SK-N-SH (cell line): ENCODE data around the gene PCK2.

Experiments
- MXI1 ChIP-seq: IDR thresholded peaks from 2 replicates; pipeline ENCODE4 v1.6.1; 2012; ENCODE audit warnings: mild to moderate bottlenecking, low read depth, low read length, improper control_type of control experiment
- POLR2AphosphoS5 ChIP-seq: IDR thresholded peaks from 2 replicates; pipeline ENCODE4 v1.6.1; 2012; ENCODE audit warnings: low read depth, low read length
- RFX5 ChIP-seq: IDR thresholded peaks from 2 replicates; pipeline ENCODE4 v1.6.1; 2012; ENCODE audit warnings: mild to moderate bottlenecking, improper control_type of control experiment, low read length
- RXRA ChIP-seq: IDR thresholded peaks from 2 replicates; pipeline ENCODE4 v1.4.0; 2012; ENCODE audit warnings: low read depth, mild to moderate bottlenecking, borderline replicate concordance
- TF ChIP-seq, protein P1 (sequence below): fragments of 200-600 bp; sonication (generic); IDR thresholded peaks from 2 replicates; pipeline ENCODE4 v1.6.1; 2017; ENCODE audit warnings: antibody characterized with exemption, mild to moderate bottlenecking, moderate library complexity

- TF ChIP-seq RXRA (no peak), POLR2AphosphoS5 (no peak), MXI1 (no peak), RFX5 (no peak)
- TF ChIP-seq, protein P1, sequence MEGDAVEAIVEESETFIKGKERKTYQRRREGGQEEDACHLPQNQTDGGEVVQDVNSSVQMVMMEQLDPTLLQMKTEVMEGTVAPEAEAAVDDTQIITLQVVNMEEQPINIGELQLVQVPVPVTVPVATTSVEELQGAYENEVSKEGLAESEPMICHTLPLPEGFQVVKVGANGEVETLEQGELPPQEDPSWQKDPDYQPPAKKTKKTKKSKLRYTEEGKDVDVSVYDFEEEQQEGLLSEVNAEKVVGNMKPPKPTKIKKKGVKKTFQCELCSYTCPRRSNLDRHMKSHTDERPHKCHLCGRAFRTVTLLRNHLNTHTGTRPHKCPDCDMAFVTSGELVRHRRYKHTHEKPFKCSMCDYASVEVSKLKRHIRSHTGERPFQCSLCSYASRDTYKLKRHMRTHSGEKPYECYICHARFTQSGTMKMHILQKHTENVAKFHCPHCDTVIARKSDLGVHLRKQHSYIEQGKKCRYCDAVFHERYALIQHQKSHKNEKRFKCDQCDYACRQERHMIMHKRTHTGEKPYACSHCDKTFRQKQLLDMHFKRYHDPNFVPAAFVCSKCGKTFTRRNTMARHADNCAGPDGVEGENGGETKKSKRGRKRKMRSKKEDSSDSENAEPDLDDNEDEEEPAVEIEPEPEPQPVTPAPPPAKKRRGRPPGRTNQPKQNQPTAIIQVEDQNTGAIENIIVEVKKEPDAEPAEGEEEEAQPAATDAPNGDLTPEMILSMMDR, result no peak
Observed at GRCh38 chr14:24058951-24059475, 35.1 kb upstream of the PCK2 start.
